HEK293T (cell line): Measurements from ENCODE around the gene GLYATL1B.

Source experiments
- CTCF ChIA-PET: fragments of 350-600 bp; formaldehyde crosslinking; extraction: SDS; loops from one replicate; lab custom pipeline; 2021; ENCODE audit warnings: antibody characterized with exemption, inconsistent platforms; lab: Yijun Ruan, JAX
- POLR2A ChIA-PET: fragments of 350-600 bp; formaldehyde crosslinking; extraction: SDS; loops from one replicate; lab custom pipeline; 2020; ENCODE audit warnings: antibody characterized with exemption, inconsistent platforms; lab: Yijun Ruan, JAX
- DNase-seq: peaks from one replicate; pipeline ENCODE4 v3.0.0; 2012; ENCODE audit warnings: mixed read lengths; ENCODE audit errors: extremely low spot score
- ARNT ChIP-seq: fragments of 450-650 bp; IDR thresholded peaks from 2 replicates; pipeline ENCODE4 v1.6.1; 2017; ENCODE audit warnings: mild to moderate bottlenecking
- BHLHE40 ChIP-seq: fragments of 450-650 bp; IDR thresholded peaks from 2 replicates; pipeline ENCODE4 v1.6.1; 2016; ENCODE audit warnings: mild to moderate bottlenecking, moderate library complexity, borderline replicate concordance
- CTBP1 ChIP-seq: fragments of 450-650 bp; IDR thresholded peaks from 2 replicates; pipeline ENCODE4 v1.6.1; 2016; ENCODE audit warnings: borderline replicate concordance
- ELF4 ChIP-seq: fragments of 450-650 bp; IDR thresholded peaks from 2 replicates; pipeline ENCODE4 v1.6.1; 2017; ENCODE audit warnings: antibody characterized with exemption
- FOXA1 ChIP-seq: fragments of 450-650 bp; IDR thresholded peaks from 2 replicates; pipeline ENCODE4 v1.6.1; 2016; ENCODE audit warnings: mild to moderate bottlenecking
- FOXK2 ChIP-seq: fragments of 450-650 bp; IDR thresholded peaks from 2 replicates; pipeline ENCODE4 v1.6.1; 2016; ENCODE audit warnings: mild to moderate bottlenecking
- FOXM1 ChIP-seq: fragments of 450-650 bp; IDR thresholded peaks from 2 replicates; pipeline ENCODE4 v1.6.1; 2017; ENCODE audit warnings: mild to moderate bottlenecking, borderline replicate concordance
- HDGF ChIP-seq: fragments of 450-650 bp; IDR thresholded peaks from 2 replicates; pipeline ENCODE4 v1.6.1; 2017; ENCODE audit warnings: antibody characterized with exemption, borderline replicate concordance
- L3MBTL2 ChIP-seq: fragments of 450-650 bp; conservative IDR thresholded peaks from 2 replicates; pipeline ENCODE4 v1.6.1; 2016; ENCODE audit warnings: mild to moderate bottlenecking
- LEF1 ChIP-seq: fragments of 450-650 bp; IDR thresholded peaks from 2 replicates; pipeline ENCODE4 v1.6.1; 2017; ENCODE audit warnings: mild to moderate bottlenecking, borderline replicate concordance
- NFRKB ChIP-seq: fragments of 450-650 bp; IDR thresholded peaks from 2 replicates; pipeline ENCODE4 v1.6.1; 2016; ENCODE audit warnings: mild to moderate bottlenecking, moderate library complexity
- SP1 ChIP-seq: fragments of 450-650 bp; IDR thresholded peaks from 2 replicates; pipeline ENCODE4 v1.6.1; 2017
- SUZ12 ChIP-seq: fragments of 450-650 bp; IDR thresholded peaks from 2 replicates; pipeline ENCODE4 v1.6.1; 2016; ENCODE audit warnings: mild to moderate bottlenecking
- TARDBP ChIP-seq: fragments of 450-650 bp; IDR thresholded peaks from 2 replicates; pipeline ENCODE4 v1.6.1; 2016
- ZNF384 ChIP-seq: fragments of 450-650 bp; IDR thresholded peaks from 2 replicates; pipeline ENCODE4 v1.6.1; 2016
- TF ChIP-seq, protein P1 (sequence below): fragments of 450-650 bp; IDR thresholded peaks from 2 replicates; pipeline ENCODE4 v1.6.1; 2016

Gene GLYATL1B

DNA sequence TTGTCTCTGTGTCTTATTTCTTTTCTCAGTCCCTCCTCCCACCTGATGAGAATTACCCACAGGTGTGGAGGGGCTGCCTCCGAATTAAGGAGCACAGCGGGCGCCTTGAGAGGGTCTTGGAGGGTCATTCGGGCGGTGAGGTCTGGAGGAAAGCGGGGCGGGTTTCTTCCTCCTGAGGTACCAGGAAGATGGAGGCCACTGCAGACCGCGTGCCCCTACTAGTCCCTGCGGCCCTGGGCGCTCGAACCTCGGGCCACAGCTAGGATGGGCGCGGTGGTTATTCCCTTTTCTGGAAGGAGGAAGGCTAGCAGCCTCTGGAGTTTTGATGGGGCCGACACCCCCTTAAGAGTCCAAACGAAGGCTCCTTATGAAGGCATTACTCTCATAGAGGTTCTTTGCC lies 51.1 kb downstream of the GLYATL1B start:
- POLR2A ChIA-PET = no interaction called here
- no peak for DNase-seq
- CTCF ChIA-PET = no interaction called here
- TF ChIP-seq BHLHE40 (no peak), LEF1 (no peak), CTBP1 (no peak), FOXA1 (no peak), ZNF384 (no peak), ARNT (no peak), SUZ12 (no peak), TARDBP (no peak), SP1 (no peak), HDGF (no peak), NFRKB (no peak), L3MBTL2 (no peak), ELF4 (no peak), FOXM1 (no peak), FOXK2 (no peak)
- TF ChIP-seq, protein P1, sequence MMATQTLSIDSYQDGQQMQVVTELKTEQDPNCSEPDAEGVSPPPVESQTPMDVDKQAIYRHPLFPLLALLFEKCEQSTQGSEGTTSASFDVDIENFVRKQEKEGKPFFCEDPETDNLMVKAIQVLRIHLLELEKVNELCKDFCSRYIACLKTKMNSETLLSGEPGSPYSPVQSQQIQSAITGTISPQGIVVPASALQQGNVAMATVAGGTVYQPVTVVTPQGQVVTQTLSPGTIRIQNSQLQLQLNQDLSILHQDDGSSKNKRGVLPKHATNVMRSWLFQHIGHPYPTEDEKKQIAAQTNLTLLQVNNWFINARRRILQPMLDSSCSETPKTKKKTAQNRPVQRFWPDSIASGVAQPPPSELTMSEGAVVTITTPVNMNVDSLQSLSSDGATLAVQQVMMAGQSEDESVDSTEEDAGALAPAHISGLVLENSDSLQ = no peak

GRCh38 chr11:59138643-59139042 lies 52.5 kb downstream of the GLYATL1B start:
- no peak for DNase-seq
- POLR2A ChIA-PET = no interaction called here
- CTCF ChIA-PET = no interaction called here
- TF ChIP-seq FOXK2 (no peak), TARDBP (no peak), ZNF384 (no peak), SUZ12 (no peak), SP1 (no peak), LEF1 (no peak), FOXA1 (no peak), BHLHE40 (no peak), NFRKB (no peak), ARNT (no peak), FOXM1 (no peak), ELF4 (no peak), CTBP1 (no peak), L3MBTL2 (no peak), HDGF (no peak)
- TF ChIP-seq, protein P1 = no peak

DNA sequence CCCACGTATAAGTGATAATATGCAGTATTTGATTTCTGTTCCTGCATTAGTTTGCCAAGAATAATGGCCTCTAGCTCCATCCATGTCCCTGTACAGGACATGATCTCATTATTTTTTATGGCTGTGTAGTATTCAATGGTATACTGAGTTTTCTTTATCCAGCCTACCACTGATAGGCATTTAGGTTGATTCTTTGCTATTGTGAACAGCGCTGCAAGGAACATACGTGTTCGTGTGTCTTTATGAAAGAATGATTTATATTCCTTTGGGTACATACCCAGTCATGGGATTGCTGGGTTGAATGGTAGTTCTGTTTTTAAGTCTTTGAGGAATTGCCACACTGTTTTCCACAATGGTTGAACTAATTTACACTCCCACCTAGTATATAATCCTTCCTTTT lies 55.1 kb downstream of the GLYATL1B start:
- POLR2A ChIA-PET = no interaction called here
- DNase-seq = no peak
- TF ChIP-seq ZNF384 (no peak), SP1 (no peak), TARDBP (no peak)
- TF ChIP-seq, protein P1 = no peak
- CTCF ChIA-PET = no interaction called here

GRCh38 chr11:59141673-59142460 lies 55.8 kb downstream of the GLYATL1B start:
- no peak for TF ChIP-seq FOXK2
- TF ChIP-seq BHLHE40 = no peak
- TF ChIP-seq FOXA1 = no peak
- CTCF ChIA-PET = interaction anchor here (0.5 to 1.6 kb wide), 3 partner anchors 16 to 820 kb away, joined by 3 to 7 read pairs (median 5); no protein-coding TSS in a partner anchor
- POLR2A ChIA-PET = interaction anchor here (0.9 to 1.4 kb wide), 2 partner anchors 16 to 564 kb away, joined by 3 read pairs; no protein-coding TSS in a partner anchor
- no peak for DNase-seq

GRCh38 chr11:59142530-59143507 lies 56.7 kb downstream of the GLYATL1B start, which contains the start of gene FAM111A:
FAM111A (plus strand) TSS chr11:59142856; CDS start chr11:59148873, 6,017 bp downstream.
- no peak for TF ChIP-seq HDGF
- POLR2A ChIA-PET = interaction anchor here (0.9 to 1.4 kb wide), 2 partner anchors 15 to 565 kb away, joined by 3 read pairs; no protein-coding TSS in a partner anchor
- no peak for DNase-seq
- CTCF ChIA-PET = interaction anchor here (0.7 to 1.6 kb wide), 2 partner anchors 15 to 820 kb away, joined by 3 to 7 read pairs; no protein-coding TSS in a partner anchor

DNA sequence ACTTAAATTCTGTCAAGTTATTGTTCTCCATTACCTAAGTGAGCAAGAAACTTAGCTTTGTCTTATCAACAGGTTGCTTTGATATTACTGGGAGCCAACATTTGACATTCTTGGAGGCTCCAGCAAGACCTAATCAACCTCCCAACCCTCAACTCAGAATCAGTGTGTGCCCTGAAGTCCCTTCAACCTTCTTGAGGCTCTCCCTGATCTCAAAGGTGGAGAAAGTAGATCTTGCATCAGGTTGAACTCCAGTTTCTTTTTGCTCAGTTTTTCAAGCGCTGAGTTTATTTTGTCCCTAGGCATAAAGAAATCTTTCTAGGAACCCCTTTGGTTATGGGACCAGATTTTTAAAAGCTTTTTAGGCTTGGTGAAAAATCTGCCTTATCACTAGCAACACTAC lies 58.0 kb downstream of the GLYATL1B start:
- TF ChIP-seq SUZ12 (no peak), FOXM1 (no peak), LEF1 (no peak), CTBP1 (no peak), HDGF (no peak), FOXA1 (no peak), TARDBP (no peak), ELF4 (no peak)
- TF ChIP-seq, protein P1 = no peak
- DNase-seq = no peak
- ChIA-PET POLR2A (no interaction called here), CTCF (interaction anchor here (1.0 kb wide), 1 partner anchor 14 kb away, joined by 4 read pairs; no protein-coding TSS in a partner anchor)
